ENCODE measurements around the gene TTC32.
"Not testable (repeated sequence)": the region's sequence is repeated elsewhere in the genome, so short reads cannot be mapped to it uniquely, and the experiment has no call there.

The TTC32 gene

GRCh38 chr2:19883486-19883885 lies 18.3 kb downstream of the TTC32 start:
- Histone ChIP-seq H3K27ac (ENCODE audit: low read length) (no peak overlapping the region), H3K4me1 (ENCODE audit: control insufficient read depth in 1 of 2, insufficient read depth in 2 of 2, low read length in 2 of 2) (no peaks in the 10 kb centered on the region), H3K4me3 (ENCODE audit: low read depth in 1 of 2, low read length in 2 of 2) (no peak overlapping the region), H3K9me3 (ENCODE audit: control insufficient read depth in 1 of 2, low read length in 2 of 2) (no peaks in the 10 kb centered on the region), H3K36me3 (ENCODE audit: control insufficient read depth in 1 of 2, insufficient read depth in 2 of 2, low read length in 2 of 2) (no peaks in the 10 kb centered on the region), H3K27me3 (ENCODE audit: low read depth, low read length) (no peaks in the 10 kb centered on the region)

GRCh38 chr2:19882286-19882685 lies 19.5 kb downstream of the TTC32 start:
- no peaks in the 10 kb centered on the region for H3K9me3 ChIP-seq (ENCODE audit: control insufficient read depth in 1 of 2, low read length in 2 of 2)
- H3K27ac ChIP-seq (ENCODE audit: low read length) = no peak overlapping the region
- H3K27me3 ChIP-seq (ENCODE audit: low read depth, low read length) = no peaks in the 10 kb centered on the region
- H3K4me1 ChIP-seq (ENCODE audit: control insufficient read depth in 1 of 2, insufficient read depth in 2 of 2, low read length in 2 of 2) = no peaks in the 10 kb centered on the region
- no peaks in the 10 kb centered on the region for H3K36me3 ChIP-seq (ENCODE audit: control insufficient read depth in 1 of 2, insufficient read depth in 2 of 2, low read length in 2 of 2)
- H3K4me3 ChIP-seq (ENCODE audit: low read depth in 1 of 2, low read length in 2 of 2) = no peak overlapping the region

GRCh38 chr2:19881908-19882265 lies 19.9 kb downstream of the TTC32 start:
- Histone ChIP-seq H3K27ac (ENCODE audit: low read length) (no peak overlapping the region), H3K36me3 (ENCODE audit: control insufficient read depth in 1 of 2, insufficient read depth in 2 of 2, low read length in 2 of 2) (no peaks in the 10 kb centered on the region), H3K4me3 (ENCODE audit: low read depth in 1 of 2, low read length in 2 of 2) (no peak overlapping the region), H3K27me3 (ENCODE audit: low read depth, low read length) (no peaks in the 10 kb centered on the region), H3K9me3 (ENCODE audit: control insufficient read depth in 1 of 2, low read length in 2 of 2) (no peaks in the 10 kb centered on the region), H3K4me1 (ENCODE audit: control insufficient read depth in 1 of 2, insufficient read depth in 2 of 2, low read length in 2 of 2) (no peaks in the 10 kb centered on the region)

- H3K27me3 ChIP-seq (ENCODE audit: low read depth, low read length) = no peaks in the 10 kb centered on the region
- H3K27ac ChIP-seq (ENCODE audit: low read length) = no peak overlapping the region
- no peaks in the 10 kb centered on the region for H3K36me3 ChIP-seq (ENCODE audit: control insufficient read depth in 1 of 2, insufficient read depth in 2 of 2, low read length in 2 of 2)
- no peaks in the 10 kb centered on the region for H3K4me1 ChIP-seq (ENCODE audit: control insufficient read depth in 1 of 2, insufficient read depth in 2 of 2, low read length in 2 of 2)
- H3K9me3 ChIP-seq (ENCODE audit: control insufficient read depth in 1 of 2, low read length in 2 of 2) = no peaks in the 10 kb centered on the region
- no peak overlapping the region for H3K4me3 ChIP-seq (ENCODE audit: low read depth in 1 of 2, low read length in 2 of 2)
Observed at GRCh38 chr2:19881221-19881907, 20.4 kb downstream of the TTC32 start.

GRCh38 chr2:19880191-19880590 lies 21.6 kb downstream of the TTC32 start:
- not testable (repeated sequence) for H3K4me1 ChIP-seq (ENCODE audit: control insufficient read depth in 1 of 2, insufficient read depth in 2 of 2, low read length in 2 of 2); H3K27me3 ChIP-seq (ENCODE audit: low read depth, low read length); H3K27ac ChIP-seq (ENCODE audit: low read length); H3K36me3 ChIP-seq (ENCODE audit: control insufficient read depth in 1 of 2, insufficient read depth in 2 of 2, low read length in 2 of 2); H3K4me3 ChIP-seq (ENCODE audit: low read depth in 1 of 2, low read length in 2 of 2); H3K9me3 ChIP-seq (ENCODE audit: control insufficient read depth in 1 of 2, low read length in 2 of 2)

- H3K27me3 ChIP-seq (ENCODE audit: low read depth, low read length) = no peaks in the 10 kb centered on the region
- no peaks in the 10 kb centered on the region for H3K9me3 ChIP-seq (ENCODE audit: control insufficient read depth in 1 of 2, low read length in 2 of 2)
- no peaks in the 10 kb centered on the region for H3K4me1 ChIP-seq (ENCODE audit: control insufficient read depth in 1 of 2, insufficient read depth in 2 of 2, low read length in 2 of 2)
- H3K36me3 ChIP-seq (ENCODE audit: control insufficient read depth in 1 of 2, insufficient read depth in 2 of 2, low read length in 2 of 2) = no peaks in the 10 kb centered on the region
- H3K4me3 ChIP-seq (ENCODE audit: low read depth in 1 of 2, low read length in 2 of 2) = no peak overlapping the region
- H3K27ac ChIP-seq (ENCODE audit: low read length) = no peak overlapping the region
Observed at GRCh38 chr2:19879120-19879519, 22.7 kb downstream of the TTC32 start.

GRCh38 chr2:19878268-19879046 lies 23.3 kb downstream of the TTC32 start:
- Histone ChIP-seq H3K4me1 (ENCODE audit: control insufficient read depth in 1 of 2, insufficient read depth in 2 of 2, low read length in 2 of 2) (no peaks in the 10 kb centered on the region), H3K27ac (ENCODE audit: low read length) (no peak overlapping the region), H3K4me3 (ENCODE audit: low read depth in 1 of 2, low read length in 2 of 2) (no peak overlapping the region), H3K9me3 (ENCODE audit: control insufficient read depth in 1 of 2, low read length in 2 of 2) (no peaks in the 10 kb centered on the region), H3K36me3 (ENCODE audit: control insufficient read depth in 1 of 2, insufficient read depth in 2 of 2, low read length in 2 of 2) (no peaks in the 10 kb centered on the region), H3K27me3 (ENCODE audit: low read depth, low read length) (no peaks in the 10 kb centered on the region)

- no peaks in the 10 kb centered on the region for H3K36me3 ChIP-seq (ENCODE audit: control insufficient read depth in 1 of 2, insufficient read depth in 2 of 2, low read length in 2 of 2)
- no peak overlapping the region for H3K27ac ChIP-seq (ENCODE audit: low read length)
- no peaks in the 10 kb centered on the region for H3K4me1 ChIP-seq (ENCODE audit: control insufficient read depth in 1 of 2, insufficient read depth in 2 of 2, low read length in 2 of 2)
- H3K9me3 ChIP-seq (ENCODE audit: control insufficient read depth in 1 of 2, low read length in 2 of 2) = no peaks in the 10 kb centered on the region
- no peaks in the 10 kb centered on the region for H3K27me3 ChIP-seq (ENCODE audit: low read depth, low read length)
- H3K4me3 ChIP-seq (ENCODE audit: low read depth in 1 of 2, low read length in 2 of 2) = no peak overlapping the region
Observed at GRCh38 chr2:19876751-19877150, 25.0 kb downstream of the TTC32 start.

- Histone ChIP-seq H3K27me3 (ENCODE audit: low read depth, low read length) (no peaks in the 10 kb centered on the region), H3K36me3 (ENCODE audit: control insufficient read depth in 1 of 2, insufficient read depth in 2 of 2, low read length in 2 of 2) (no peaks in the 10 kb centered on the region), H3K4me1 (ENCODE audit: control insufficient read depth in 1 of 2, insufficient read depth in 2 of 2, low read length in 2 of 2) (no peaks in the 10 kb centered on the region), H3K4me3 (ENCODE audit: low read depth in 1 of 2, low read length in 2 of 2) (no peak overlapping the region), H3K9me3 (ENCODE audit: control insufficient read depth in 1 of 2, low read length in 2 of 2) (no peaks in the 10 kb centered on the region), H3K27ac (ENCODE audit: low read length) (no peak overlapping the region)
Observed at GRCh38 chr2:19875280-19875679, 26.5 kb downstream of the TTC32 start.

GRCh38 chr2:19874726-19875125 lies 27.1 kb downstream of the TTC32 start:
- no peak overlapping the region for H3K27ac ChIP-seq (ENCODE audit: low read length)
- H3K27me3 ChIP-seq (ENCODE audit: low read depth, low read length) = no peaks in the 10 kb centered on the region
- no peak overlapping the region for H3K4me3 ChIP-seq (ENCODE audit: low read depth in 1 of 2, low read length in 2 of 2)
- H3K4me1 ChIP-seq (ENCODE audit: control insufficient read depth in 1 of 2, insufficient read depth in 2 of 2, low read length in 2 of 2) = no peaks in the 10 kb centered on the region
- no peaks in the 10 kb centered on the region for H3K9me3 ChIP-seq (ENCODE audit: control insufficient read depth in 1 of 2, low read length in 2 of 2)
- H3K36me3 ChIP-seq (ENCODE audit: control insufficient read depth in 1 of 2, insufficient read depth in 2 of 2, low read length in 2 of 2) = no peaks in the 10 kb centered on the region

GRCh38 chr2:19873014-19873413 lies 28.8 kb downstream of the TTC32 start:
- no peaks in the 10 kb centered on the region for H3K36me3 ChIP-seq (ENCODE audit: control insufficient read depth in 1 of 2, insufficient read depth in 2 of 2, low read length in 2 of 2)

GRCh38 chr2:19872302-19872701 lies 29.5 kb downstream of the TTC32 start:
- H3K4me3 ChIP-seq (ENCODE audit: low read depth in 1 of 2, low read length in 2 of 2) = no peak overlapping the region
- no peaks in the 10 kb centered on the region for H3K9me3 ChIP-seq (ENCODE audit: control insufficient read depth in 1 of 2, low read length in 2 of 2)
- H3K27ac ChIP-seq (ENCODE audit: low read length) = no peak overlapping the region
- no peaks in the 10 kb centered on the region for H3K36me3 ChIP-seq (ENCODE audit: control insufficient read depth in 1 of 2, insufficient read depth in 2 of 2, low read length in 2 of 2)
- no peaks in the 10 kb centered on the region for H3K27me3 ChIP-seq (ENCODE audit: low read depth, low read length)
- H3K4me1 ChIP-seq (ENCODE audit: control insufficient read depth in 1 of 2, insufficient read depth in 2 of 2, low read length in 2 of 2) = peaks cover 0 to 5% of the 10 kb centered on the region in 2 donors

More at GRCh38 chr2:19873014-19873413, 28.8 kb downstream of the TTC32 start:
- no peak overlapping the region for H3K4me3 ChIP-seq (ENCODE audit: low read depth in 1 of 2, low read length in 2 of 2)
- H3K4me1 ChIP-seq (ENCODE audit: control insufficient read depth in 1 of 2, insufficient read depth in 2 of 2, low read length in 2 of 2) = peaks cover 0 to 5% of the 10 kb centered on the region in 2 donors
- no peak overlapping the region for H3K27ac ChIP-seq (ENCODE audit: low read length)
- H3K27me3 ChIP-seq (ENCODE audit: low read depth, low read length) = no peaks in the 10 kb centered on the region
- no peaks in the 10 kb centered on the region for H3K9me3 ChIP-seq (ENCODE audit: control insufficient read depth in 1 of 2, low read length in 2 of 2)
